CD4-positive, alpha-beta T cell (primary cell): Measurements from ENCODE around the gene MGA. TPM values are rescaled to one million over a fixed set of nuclear protein-coding genes. Genes with fewer than 3 reads are reported as not detected.

ENCODE experiments used
- ATAC-seq: fragments of 200-7000 bp; cut with Tn5 transposase; one replicate; pipeline ENCODE4 v1.10.0; 2022; ENCODE audit warnings: mild to moderate bottlenecking; ENCODE audit not compliant: poor library complexity
- CTCF ChIA-PET: fragments of 350-600 bp; sonication (Branson Sonifier 250); formaldehyde crosslinking; loops from one replicate; lab custom pipeline; 2021; ENCODE audit warnings: antibody characterized with exemption, inconsistent platforms; lab: Charles Lee
- POLR2A ChIA-PET: fragments of 350-600 bp; sonication (Branson Sonifier 250); formaldehyde crosslinking; loops from one replicate; lab custom pipeline; 2021; ENCODE audit warnings: antibody characterized with exemption, inconsistent platforms; lab: Charles Lee
- DNase-seq, 14 experiments: peaks; one replicate each; pipeline ENCODE4 v3.0.0-alpha.2; 2013 to 2020; ENCODE audit warnings: mixed read lengths in 2 of 14
- H3K27ac ChIP-seq, 2 donors: one replicate each; pipeline versions ENCODE4 v1.5.1 to v1.7.0; 2013; ENCODE audit warnings: low read length in 2 of 2, low read depth in 1 of 2, mild to moderate bottlenecking in 1 of 2
- H3K27me3 ChIP-seq, 2 experiments: 1 replicate in 1 of 2; 2 replicates in 1 of 2; pipeline versions ENCODE4 v1.6.1 to v1.7.0; 2013; ENCODE audit warnings: low read length in 2 of 2, control low read depth in 1 of 2, mild to moderate bottlenecking in 1 of 2, moderate library complexity in 1 of 2; ENCODE audit not compliant: insufficient read depth in 2 of 2, control insufficient read depth in 1 of 2
- H3K36me3 ChIP-seq: one replicate; pipeline ENCODE4 v1.6.1; 2013; ENCODE audit warnings: low read length, control low read depth; ENCODE audit not compliant: insufficient read depth
- H3K4me1 ChIP-seq: one replicate; pipeline ENCODE4 v1.6.1; 2013; ENCODE audit warnings: low read length, control low read depth; ENCODE audit not compliant: insufficient read depth
- H3K4me3 ChIP-seq: one replicate; pipeline ENCODE4 v1.5.1; 2013; ENCODE audit warnings: mild to moderate bottlenecking, low read length, moderate library complexity
- H3K9me3 ChIP-seq, 2 experiments: 1 replicate in 1 of 2; 2 replicates in 1 of 2; pipeline versions ENCODE4 v1.6.1 to v1.7.0; 2013; ENCODE audit warnings: low read length in 2 of 2, mild to moderate bottlenecking in 2 of 2, control low read depth in 1 of 2, moderate library complexity in 1 of 2; ENCODE audit not compliant: control insufficient read depth in 1 of 2, insufficient read depth in 1 of 2
- H3K27ac Mint-ChIP-seq: one replicate; pipeline ENCODE4 v1.8.0; 2020; ENCODE audit warnings: mixed read lengths
- H3K27me3 Mint-ChIP-seq: one replicate; pipeline ENCODE4 v1.8.0; 2021; ENCODE audit warnings: mixed read lengths
- H3K36me3 Mint-ChIP-seq: one replicate; pipeline ENCODE4 v1.8.0; 2021; ENCODE audit warnings: low read depth, mixed read lengths
- H3K4me1 Mint-ChIP-seq: one replicate; pipeline ENCODE4 v1.8.0; 2021; ENCODE audit warnings: low read depth, mixed read lengths
- H3K4me3 Mint-ChIP-seq: one replicate; pipeline ENCODE4 v1.8.0; 2020; ENCODE audit warnings: mild to moderate bottlenecking, mixed read lengths
- H3K9me3 Mint-ChIP-seq: one replicate; pipeline ENCODE4 v1.8.0; 2020; ENCODE audit warnings: mixed read lengths
- intact Hi-C, 2 experiments: fragments of 100-400 bp; cut with DNase I in 1 of 2; cut with micrococcal nuclease in 1 of 2; formaldehyde crosslinking; loops; one replicate each; pipeline versions ENCODE4 v1.15.1 to v1.9.0; 2023 to 2025; cut with DNase I, micrococcal nuclease
- total RNA-seq, 174 experiments: library from RNA in 2 of 174; stranded (reverse) in 2 of 174; gene quantifications; one replicate each; pipeline ENCODE4 v1.2.3 and lab custom pipeline; 2021 to 2026
- TF ChIP-seq, protein P1 (sequence below): fragments of 200-600 bp; IDR thresholded peaks from one replicate; pipeline ENCODE4 v1.8.0; 2022; ENCODE audit warnings: antibody characterized with exemption, mild to moderate bottlenecking

Gene MGA
- total RNA-seq, 2 experiments from 2014 or later, result 31.0 to 33.9 TPM

DNA sequence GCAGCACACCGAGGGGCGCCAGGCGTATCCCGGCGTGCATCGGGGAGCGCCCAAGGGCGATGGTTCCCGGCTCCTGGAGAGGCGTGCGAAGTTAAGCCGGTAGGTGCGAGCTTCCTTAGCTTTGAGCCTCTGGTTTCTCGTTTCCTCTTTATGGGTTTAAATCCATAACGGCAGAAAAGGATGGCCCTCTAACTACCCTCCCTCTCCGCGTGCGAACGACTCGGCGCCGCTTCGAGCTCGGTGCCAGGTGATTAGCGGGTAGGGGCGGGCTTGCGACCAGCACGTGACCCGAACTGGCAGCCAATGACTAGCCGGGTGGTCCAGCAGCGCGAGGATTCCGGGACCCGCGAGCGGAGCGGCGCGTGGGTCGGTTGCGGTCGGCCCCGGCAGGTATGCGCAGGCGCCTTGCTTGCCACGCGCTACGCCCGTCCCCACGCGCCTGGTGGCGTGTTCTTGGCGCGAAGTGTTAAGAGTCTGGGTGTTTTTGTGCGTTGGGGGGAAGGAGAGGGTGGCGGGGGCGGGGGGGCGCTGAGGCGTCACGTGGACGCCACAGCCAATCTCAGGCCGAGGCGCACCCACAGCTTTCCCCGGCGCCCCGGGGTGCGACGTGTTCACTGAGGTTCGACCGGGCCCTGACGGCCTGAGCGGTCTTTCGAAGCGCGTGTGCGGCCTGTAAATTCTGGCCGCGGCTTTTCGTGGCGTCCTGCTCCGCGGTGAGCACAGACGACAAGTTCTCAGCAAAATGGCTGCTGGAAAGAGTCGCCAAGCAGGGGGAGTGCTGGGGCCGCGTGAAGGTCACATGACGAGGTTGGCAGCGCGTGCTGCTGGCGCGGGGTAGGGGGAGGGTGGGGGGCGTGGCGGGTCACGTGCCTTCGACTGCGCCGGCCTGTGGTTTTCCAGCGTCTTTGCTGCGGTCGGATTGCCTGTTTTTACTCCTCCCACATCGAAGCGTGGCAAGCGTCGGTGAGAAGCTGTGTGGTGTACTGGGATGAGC is 38.7 kb upstream of the MGA start:
- Histone ChIP-seq H3K27ac (no peak overlapping the region), H3K9me3 (peaks cover 0 to 16% of the 10 kb centered on the region in 2 experiments), H3K4me1 (peaks cover 19% of the 10 kb centered on the region), H3K27me3 (no peaks in the 10 kb centered on the region), H3K36me3 (no peaks in the 10 kb centered on the region), H3K4me3 (peak overlapping the region; percentile 64)
- peak overlapping the region; percentile 69 for H3K4me3 Mint-ChIP-seq
- H3K9me3 Mint-ChIP-seq, result peaks cover 10% of the 10 kb centered on the region
- no peaks in the 10 kb centered on the region for H3K27me3 Mint-ChIP-seq
- ChIA-PET CTCF (interaction anchor here (1.0 kb wide), 1 partner anchor 18 kb away, joined by 5 read pairs; no protein-coding TSS in a partner anchor), POLR2A (interaction anchor here (0.5 to 2.3 kb wide), 8 partner anchors 12 to 652 kb away, joined by 3 to 46 read pairs (median 3); partner anchors contain the start of genes GANC, MAPKBP1, MGA and TMEM87A)
- H3K4me1 Mint-ChIP-seq, result peaks cover 32% of the 10 kb centered on the region
- peak overlapping the region; percentile 73 for H3K27ac Mint-ChIP-seq
- peak; percentile 46 to 92 (median 70) for DNase-seq
- TF ChIP-seq, protein P1, sequence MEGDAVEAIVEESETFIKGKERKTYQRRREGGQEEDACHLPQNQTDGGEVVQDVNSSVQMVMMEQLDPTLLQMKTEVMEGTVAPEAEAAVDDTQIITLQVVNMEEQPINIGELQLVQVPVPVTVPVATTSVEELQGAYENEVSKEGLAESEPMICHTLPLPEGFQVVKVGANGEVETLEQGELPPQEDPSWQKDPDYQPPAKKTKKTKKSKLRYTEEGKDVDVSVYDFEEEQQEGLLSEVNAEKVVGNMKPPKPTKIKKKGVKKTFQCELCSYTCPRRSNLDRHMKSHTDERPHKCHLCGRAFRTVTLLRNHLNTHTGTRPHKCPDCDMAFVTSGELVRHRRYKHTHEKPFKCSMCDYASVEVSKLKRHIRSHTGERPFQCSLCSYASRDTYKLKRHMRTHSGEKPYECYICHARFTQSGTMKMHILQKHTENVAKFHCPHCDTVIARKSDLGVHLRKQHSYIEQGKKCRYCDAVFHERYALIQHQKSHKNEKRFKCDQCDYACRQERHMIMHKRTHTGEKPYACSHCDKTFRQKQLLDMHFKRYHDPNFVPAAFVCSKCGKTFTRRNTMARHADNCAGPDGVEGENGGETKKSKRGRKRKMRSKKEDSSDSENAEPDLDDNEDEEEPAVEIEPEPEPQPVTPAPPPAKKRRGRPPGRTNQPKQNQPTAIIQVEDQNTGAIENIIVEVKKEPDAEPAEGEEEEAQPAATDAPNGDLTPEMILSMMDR, result no peak
- H3K36me3 Mint-ChIP-seq, result no peaks in the 10 kb centered on the region
- ATAC-seq, result peak; percentile 75
- intact Hi-C loops, result loop anchor here (2.0 to 5.0 kb wide), 4 partner anchors 39 to 351 kb away; partner anchors contain the start of genes MGA (in 2 of the 2), EHD4 (in 1 of the 2) and TYRO3 (in 1 of the 2)

DNA sequence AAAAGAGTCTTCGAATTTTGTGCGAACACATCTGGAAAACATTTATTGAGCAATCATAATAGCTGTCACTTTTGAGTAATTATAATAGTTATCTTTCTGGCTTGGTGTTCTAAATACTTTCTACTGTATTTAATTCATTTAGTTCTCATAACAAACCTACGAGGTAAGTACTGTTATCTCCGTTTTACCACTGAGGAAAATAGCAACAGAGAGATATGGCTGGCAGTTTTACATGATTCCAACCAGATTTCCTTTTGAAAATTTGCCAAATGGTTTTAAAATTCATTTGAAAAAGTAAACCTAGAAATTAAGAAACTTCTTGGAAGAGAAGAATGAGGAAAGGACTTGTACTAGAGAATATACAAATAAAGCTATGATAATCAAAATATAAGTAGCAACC is 37.3 kb upstream of the MGA start:
- Histone ChIP-seq H3K9me3 (peaks cover 0 to 16% of the 10 kb centered on the region in 2 experiments), H3K36me3 (no peaks in the 10 kb centered on the region), H3K4me1 (peaks cover 19% of the 10 kb centered on the region), H3K27me3 (no peaks in the 10 kb centered on the region), H3K4me3 (no peak overlapping the region), H3K27ac (no peak overlapping the region)
- no peak overlapping the region for H3K4me3 Mint-ChIP-seq
- H3K9me3 Mint-ChIP-seq, result peaks cover 6% of the 10 kb centered on the region
- DNase-seq (no peak), ATAC-seq (no peak)
- H3K27ac Mint-ChIP-seq, result peak overlapping the region; percentile 73
- intact Hi-C loops, result loop anchor here (5.0 kb wide), 3 partner anchors 39 to 349 kb away; partner anchors contain the start of genes EHD4 (in 1 of the 2), MGA (in 1 of the 2) and TYRO3 (in 1 of the 2)
- POLR2A ChIA-PET, result interaction anchor here (1.6 to 2.3 kb wide), 2 partner anchors 38 to 73 kb away, joined by 6 to 46 read pairs; partner anchors contain the start of gene MGA
- no peaks in the 10 kb centered on the region for H3K36me3 Mint-ChIP-seq
- CTCF ChIA-PET, result interaction anchor here (0.9 kb wide), 1 partner anchor 19 kb away, joined by 3 read pairs; no protein-coding TSS in a partner anchor
- H3K27me3 Mint-ChIP-seq, result no peaks in the 10 kb centered on the region
- H3K4me1 Mint-ChIP-seq, result peaks cover 32% of the 10 kb centered on the region
- TF ChIP-seq, protein P1, result no peak

DNA sequence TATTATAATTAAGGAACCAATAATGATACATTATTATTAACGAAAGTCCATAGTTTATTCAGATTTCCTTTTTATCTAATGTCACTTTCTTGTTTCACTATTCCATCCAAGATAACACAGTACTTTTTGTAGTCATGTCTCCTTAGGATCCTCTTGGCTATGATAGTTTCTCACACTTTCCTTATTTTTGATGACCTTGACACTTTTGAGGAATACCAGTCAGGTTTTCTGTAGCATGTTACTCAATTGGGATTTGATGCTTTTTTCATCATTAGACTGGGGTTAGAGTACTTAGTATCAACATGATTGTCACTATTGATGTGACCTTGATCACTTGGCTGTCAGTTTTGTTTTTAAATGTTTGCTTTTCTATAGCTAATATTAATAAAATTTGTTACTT is 33.0 kb upstream of the MGA start:
- ATAC-seq (no peak), DNase-seq (no peak)
- CTCF ChIA-PET, result no interaction called here
- no peak overlapping the region for H3K4me3 Mint-ChIP-seq
- Histone ChIP-seq H3K4me3 (no peak overlapping the region), H3K27me3 (no peaks in the 10 kb centered on the region), H3K4me1 (peaks cover 2% of the 10 kb centered on the region), H3K27ac (no peak overlapping the region), H3K9me3 (no peaks in the 10 kb centered on the region), H3K36me3 (no peaks in the 10 kb centered on the region)
- POLR2A ChIA-PET, result no interaction called here
- no peaks in the 10 kb centered on the region for H3K36me3 Mint-ChIP-seq
- TF ChIP-seq, protein P1, result no peak
- H3K4me1 Mint-ChIP-seq, result peaks cover 14% of the 10 kb centered on the region
- H3K27me3 Mint-ChIP-seq, result no peaks in the 10 kb centered on the region
- H3K9me3 Mint-ChIP-seq, result no peaks in the 10 kb centered on the region
- intact Hi-C loops, result no loop called here
- H3K27ac Mint-ChIP-seq, result no peak overlapping the region
